OCI-LY7 (cell line): ENCODE results near the gene ZBTB20. TPM values are rescaled to one million over a fixed set of nuclear protein-coding genes. Genes with fewer than 3 reads are reported as not detected.

Experiments used
- BruUV-seq: library from RNA; stranded (reverse); fragments of 400-500 nt; replicated peaks from 2 replicates; lab custom pipeline; 2021; lab: Mats Ljungman, UMichigan
- CTCF ChIA-PET: fragments of 300-600 bp; sonication (Branson Sonifier 250); formaldehyde crosslinking; loops from one replicate; lab custom pipeline; 2022; ENCODE audit warnings: antibody characterized with exemption; ENCODE audit not compliant: unreplicated experiment; lab: Charles Lee
- POLR2A ChIA-PET: fragments of 300-600 bp; sonication (Branson Sonifier 250); formaldehyde crosslinking; loops from one replicate; lab custom pipeline; 2022; ENCODE audit warnings: antibody characterized with exemption; lab: Charles Lee
- DNase-seq: peaks from one replicate; pipeline ENCODE4 v3.0.0-alpha.2; 2015; ENCODE audit warnings: low spot score
- H2AFZ ChIP-seq: fragments of 200-600 bp; sonication (generic), shearing (Covaris generic); 2 replicates; pipeline ENCODE4 v1.6.1; 2014; ENCODE audit warnings: mild to moderate bottlenecking, antibody characterized with exemption, low read length, moderate library complexity
- H3K27ac ChIP-seq: fragments of 200-600 bp; sonication (generic); 2 replicates; pipeline ENCODE4 v1.5.1; 2014; ENCODE audit warnings: mixed run types, low read depth, mild to moderate bottlenecking, moderate library complexity, low read length, inconsistent platforms; ENCODE audit not compliant: poor library complexity, severe bottlenecking
- H3K36me3 ChIP-seq: fragments of 200-600 bp; sonication (generic); 2 replicates; pipeline ENCODE4 v1.6.1; 2014; ENCODE audit warnings: mild to moderate bottlenecking, antibody characterized with exemption, low read length, moderate library complexity, mixed read lengths; ENCODE audit not compliant: insufficient read depth
- H3K4me1 ChIP-seq: fragments of 200-600 bp; sonication (generic); 2 replicates; pipeline ENCODE4 v1.5.1; 2014; ENCODE audit warnings: mild to moderate bottlenecking, low read length; ENCODE audit not compliant: insufficient read depth, poor library complexity, severe bottlenecking
- H3K4me2 ChIP-seq: fragments of 200-600 bp; sonication (generic); 2 replicates; pipeline ENCODE4 v1.6.1; 2014; ENCODE audit warnings: mild to moderate bottlenecking, low read length
- H3K4me3 ChIP-seq: fragments of 200-600 bp; sonication (generic); 2 replicates; pipeline ENCODE4 v1.5.1; 2014; ENCODE audit warnings: mild to moderate bottlenecking, low read depth, low read length; ENCODE audit not compliant: poor library complexity, severe bottlenecking
- H3K79me2 ChIP-seq: fragments of 200-600 bp; sonication (generic); 2 replicates; pipeline ENCODE4 v1.6.1; 2016; ENCODE audit warnings: low read depth, mild to moderate bottlenecking, low read length, moderate library complexity, mixed read lengths; ENCODE audit not compliant: insufficient read depth
- H3K9me2 ChIP-seq: fragments of 200-600 bp; sonication (generic); 2 replicates; pipeline ENCODE4 v1.6.1; 2016; ENCODE audit warnings: mild to moderate bottlenecking, low read length, mixed read lengths; ENCODE audit not compliant: insufficient read depth
- H3K9me3 ChIP-seq: fragments of 200-600 bp; sonication (generic); 2 replicates; pipeline ENCODE4 v1.6.1; 2014; ENCODE audit warnings: mild to moderate bottlenecking, mixed run types, low read length, mixed read lengths
- H4K20me1 ChIP-seq: fragments of 200-600 bp; sonication (generic); 2 replicates; pipeline ENCODE4 v1.6.1; 2014; ENCODE audit warnings: mild to moderate bottlenecking, antibody characterized with exemption, low read length, moderate library complexity, mixed read lengths; ENCODE audit not compliant: insufficient read depth
- EZH2phosphoT487 ChIP-seq: fragments of 200-600 bp; sonication (generic); IDR thresholded peaks from 2 replicates; pipeline ENCODE4 v1.6.1; 2018; ENCODE audit warnings: low read depth, borderline replicate concordance, mild to moderate bottlenecking, mixed run types, antibody characterized with exemption, low read length, moderate library complexity, mixed read lengths
- intact Hi-C: fragments of 100-400 bp; cut with micrococcal nuclease; formaldehyde crosslinking; loops from one replicate; pipeline ENCODE4 v1.10.0; 2022; ENCODE audit not compliant: unreplicated experiment
- total RNA-seq, 2 experiments: library from RNA; depleted of rRNA in 1 of 2; stranded (reverse); fragments of >200 nt in 1 of 2; shearing (Covaris generic) in 1 of 2; gene quantifications; 2 replicates each; pipeline ENCODE4 v1.2.3, GENCODE V29; 2014 to 2022
- TF ChIP-seq, protein P1 (sequence below): fragments of 200-600 bp; sonication (generic); conservative IDR thresholded peaks from 2 replicates; pipeline ENCODE4 v1.5.1; 2014; ENCODE audit warnings: mild to moderate bottlenecking, antibody characterized with exemption, low read length, moderate library complexity, mixed read lengths

Gene ZBTB20
- total RNA-seq, 2 experiments from 2014 or later = 5.5 to 11.8 TPM

DNA sequence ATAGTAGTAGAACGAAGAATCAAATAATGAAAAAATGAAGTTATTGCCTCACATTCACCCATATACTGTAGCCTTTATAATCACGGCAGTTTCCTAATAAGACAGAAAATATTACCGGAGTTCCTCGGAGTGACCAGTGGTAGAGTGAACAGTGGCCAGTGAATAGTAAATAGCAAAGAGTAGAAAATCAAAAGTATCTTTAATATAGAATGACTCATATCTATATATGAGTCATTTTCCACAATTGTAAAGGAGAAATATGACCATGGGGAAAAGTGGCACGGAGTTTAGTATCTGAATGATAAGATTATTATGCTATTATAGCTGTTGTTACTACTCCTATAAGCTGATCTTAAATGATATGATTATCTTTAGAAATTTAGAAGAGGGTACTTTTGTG is 38.5 kb downstream of the ZBTB20 start:
- no peaks in the 10 kb centered on the region for H3K36me3 ChIP-seq
- intact Hi-C loops = no loop called here
- DNase-seq = no peak
- H3K4me1 ChIP-seq = no peaks in the 10 kb centered on the region
- ChIA-PET POLR2A (no interaction called here), CTCF (no interaction called here)
- no peak overlapping the region for H2AFZ ChIP-seq
- H4K20me1 ChIP-seq = no peaks in the 10 kb centered on the region
- no peak for TF ChIP-seq EZH2phosphoT487
- TF ChIP-seq, protein P1, sequence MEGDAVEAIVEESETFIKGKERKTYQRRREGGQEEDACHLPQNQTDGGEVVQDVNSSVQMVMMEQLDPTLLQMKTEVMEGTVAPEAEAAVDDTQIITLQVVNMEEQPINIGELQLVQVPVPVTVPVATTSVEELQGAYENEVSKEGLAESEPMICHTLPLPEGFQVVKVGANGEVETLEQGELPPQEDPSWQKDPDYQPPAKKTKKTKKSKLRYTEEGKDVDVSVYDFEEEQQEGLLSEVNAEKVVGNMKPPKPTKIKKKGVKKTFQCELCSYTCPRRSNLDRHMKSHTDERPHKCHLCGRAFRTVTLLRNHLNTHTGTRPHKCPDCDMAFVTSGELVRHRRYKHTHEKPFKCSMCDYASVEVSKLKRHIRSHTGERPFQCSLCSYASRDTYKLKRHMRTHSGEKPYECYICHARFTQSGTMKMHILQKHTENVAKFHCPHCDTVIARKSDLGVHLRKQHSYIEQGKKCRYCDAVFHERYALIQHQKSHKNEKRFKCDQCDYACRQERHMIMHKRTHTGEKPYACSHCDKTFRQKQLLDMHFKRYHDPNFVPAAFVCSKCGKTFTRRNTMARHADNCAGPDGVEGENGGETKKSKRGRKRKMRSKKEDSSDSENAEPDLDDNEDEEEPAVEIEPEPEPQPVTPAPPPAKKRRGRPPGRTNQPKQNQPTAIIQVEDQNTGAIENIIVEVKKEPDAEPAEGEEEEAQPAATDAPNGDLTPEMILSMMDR = no peak
- no peak overlapping the region for H3K27ac ChIP-seq
- no peaks in the 10 kb centered on the region for H3K79me2 ChIP-seq
- BruUV-seq = no TSS peak
- H3K9me2 ChIP-seq = no peaks in the 10 kb centered on the region
- no peak overlapping the region for H3K4me3 ChIP-seq
- no peaks in the 10 kb centered on the region for H3K9me3 ChIP-seq
- no peak overlapping the region for H3K4me2 ChIP-seq

DNA sequence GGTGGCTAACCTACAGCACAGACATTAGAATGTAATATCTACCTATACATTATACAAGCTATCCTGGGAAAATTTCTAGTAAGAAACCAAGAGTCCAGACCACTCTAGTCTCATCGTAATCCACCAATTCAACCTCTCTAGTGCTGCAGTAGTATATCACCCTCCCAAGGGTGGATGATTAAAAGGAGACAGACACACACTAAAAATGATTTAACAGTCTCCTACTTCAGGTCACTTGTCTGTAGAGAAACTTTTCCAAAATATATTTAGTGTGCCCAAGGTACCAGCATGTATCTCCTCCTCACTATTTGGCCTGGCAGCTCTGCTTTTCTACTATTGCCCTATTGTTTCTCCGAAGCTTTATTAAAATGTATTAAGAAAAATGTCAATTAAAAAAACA is 45.0 kb downstream of the ZBTB20 start:
- Histone ChIP-seq H3K4me3 (no peak overlapping the region), H3K9me3 (no peaks in the 10 kb centered on the region), H3K4me1 (peaks cover 6% of the 10 kb centered on the region), H2AFZ (no peak overlapping the region), H3K4me2 (no peak overlapping the region), H3K79me2 (no peaks in the 10 kb centered on the region), H3K9me2 (no peaks in the 10 kb centered on the region), H3K27ac (no peak overlapping the region), H3K36me3 (no peaks in the 10 kb centered on the region), H4K20me1 (no peaks in the 10 kb centered on the region)
- intact Hi-C loops = no loop called here
- no peak for TF ChIP-seq EZH2phosphoT487
- TF ChIP-seq, protein P1 = no peak
- no peak for DNase-seq
- BruUV-seq = no TSS peak
- ChIA-PET CTCF (no interaction called here), POLR2A (interaction anchor here (0.5 to 0.9 kb wide), 3 partner anchors 54 to 426 kb away, joined by 3 to 4 read pairs (median 3); no protein-coding TSS in a partner anchor)

DNA sequence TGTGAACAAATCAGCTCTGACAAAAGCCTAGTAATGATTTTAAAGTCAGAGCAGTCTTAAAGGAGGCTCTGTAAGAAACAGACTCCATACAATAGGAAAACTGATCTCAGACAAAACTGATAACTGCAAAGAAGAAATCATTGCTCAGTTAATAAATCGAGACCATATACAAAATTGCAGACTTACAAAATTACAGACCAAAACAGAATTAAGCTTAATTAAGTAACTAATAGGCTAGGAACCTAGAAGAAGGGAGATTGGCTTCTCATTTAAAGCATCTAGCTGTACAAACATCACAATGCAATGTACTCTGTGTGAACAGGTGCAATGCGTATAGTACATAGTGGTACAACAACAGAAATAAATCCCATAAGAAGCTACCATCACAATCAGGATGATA is 46.3 kb downstream of the ZBTB20 start:
- Histone ChIP-seq H3K9me2 (no peaks in the 10 kb centered on the region), H3K79me2 (no peaks in the 10 kb centered on the region), H2AFZ (peak overlapping the region; percentile 76; the same call in 1 of the 2 replicates), H3K9me3 (no peaks in the 10 kb centered on the region), H3K36me3 (no peaks in the 10 kb centered on the region), H3K4me2 (peak overlapping the region; percentile 58), H3K27ac (no peak overlapping the region), H4K20me1 (no peaks in the 10 kb centered on the region), H3K4me1 (peaks cover 6% of the 10 kb centered on the region), H3K4me3 (peak overlapping the region; percentile 54)
- CTCF ChIA-PET = no interaction called here
- BruUV-seq = no TSS peak
- DNase-seq = no peak
- POLR2A ChIA-PET = interaction anchor here (0.7 to 1.2 kb wide), 4 partner anchors 46 to 834 kb away, joined by 3 to 4 read pairs (median 4); no protein-coding TSS in a partner anchor
- TF ChIP-seq, protein P1 = no peak
- no peak for TF ChIP-seq EZH2phosphoT487
- intact Hi-C loops = loop anchor here (1.0 kb wide), 1 partner anchor 46 kb away; the partner anchor contains the start of gene ZBTB20
